Suprapubic skin (tissue), 4 donors: ENCODE data around the gene ZMAT5.

Experiments used
- CTCF ChIP-seq, 2 donors: fragments of 200-600 bp in 1 of 2; fragments of 450-650 bp in 1 of 2; sonication (generic) in 1 of 2; IDR thresholded peaks; one replicate each; pipeline ENCODE4 v1.5.1; 2016 to 2019; ENCODE audit warnings: antibody characterized with exemption in 2 of 2, mild to moderate bottlenecking in 1 of 2, moderate library complexity in 1 of 2
- EP300 ChIP-seq: sonication (generic); formaldehyde crosslinking; IDR thresholded peaks from one replicate; pipeline ENCODE4 v1.6.1; 2017; ENCODE audit warnings: antibody characterized with exemption
- POLR2A ChIP-seq, 2 donors: fragments of 450-650 bp; IDR thresholded peaks; one replicate each; pipeline ENCODE4 v1.6.1; 2017; ENCODE audit warnings: antibody characterized with exemption in 2 of 2, mild to moderate bottlenecking in 2 of 2, moderate library complexity in 2 of 2
- POLR2AphosphoS5 ChIP-seq, 3 donors: sonication (generic); formaldehyde crosslinking; IDR thresholded peaks; one replicate each; pipeline ENCODE4 v1.6.1; 2017; ENCODE audit warnings: antibody characterized with exemption in 3 of 3

GRCh38 chr22:29735416-29735815, 31.4 kb downstream of the ZMAT5 start:
- TF ChIP-seq CTCF (IDR thresholded peaks at IDR 0.05) (no peak), POLR2A (IDR thresholded peaks at IDR 0.05) (no peak), POLR2AphosphoS5 (IDR thresholded peaks at IDR 0.05) (no peak), EP300 (no peak)
